Activated CD4-positive, alpha-beta T cell treated with anti-CD3 and anti-CD28 coated beads for 4 hours (primary cell): ENCODE data around the gene BACH2.
A peak's percentile ranks its signal among the peaks of the same experiment; 100 is the strongest.
"Not testable (repeated sequence)": the region's sequence is repeated elsewhere in the genome, so short reads cannot be mapped to it uniquely, and the experiment has no call there.

ENCODE experiments used
- DNase-seq, 2 donors: peaks; one replicate each; pipeline ENCODE4 v3.0.0-alpha.2; 2020

BACH2 gene

DNA sequence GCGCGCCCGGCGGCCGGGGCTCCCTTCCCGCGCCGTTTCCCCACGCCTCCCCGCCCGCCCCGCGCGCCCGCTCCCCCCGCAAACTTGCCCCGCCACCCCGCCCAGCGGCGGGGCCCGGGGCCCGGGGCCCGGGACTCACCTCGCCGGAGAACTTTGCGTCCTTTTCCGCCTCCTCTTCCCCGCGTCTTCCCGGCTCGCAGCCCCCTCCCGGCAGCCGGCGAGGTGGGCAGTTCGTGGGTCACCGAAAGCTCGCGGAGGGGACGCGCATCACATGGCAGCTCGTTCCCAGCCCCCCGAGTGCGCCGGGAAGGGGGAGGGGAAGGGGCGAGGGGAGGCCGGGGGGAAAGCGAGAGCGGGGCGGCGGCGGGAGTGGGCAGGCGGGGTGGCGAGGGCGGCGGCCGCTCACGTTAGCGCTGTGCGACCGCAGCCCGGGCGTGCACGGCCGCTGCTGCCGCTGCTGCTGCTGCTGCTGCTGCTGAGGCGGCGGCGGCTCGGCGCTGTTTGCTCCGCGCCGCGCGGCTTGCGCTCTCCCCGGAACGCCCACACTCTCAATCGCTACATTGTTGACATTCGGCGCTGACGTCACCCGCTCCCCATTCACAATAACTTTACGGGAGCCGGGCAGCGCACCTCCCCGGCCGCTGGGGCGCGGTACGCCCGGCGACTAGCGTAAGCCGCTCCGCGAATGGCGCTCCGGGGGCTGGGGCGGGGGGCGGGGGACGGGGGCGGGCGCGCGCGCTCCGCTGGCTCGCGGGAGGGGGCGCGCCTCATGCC is at the start of gene BACH2:
Gene BACH2 (minus strand): TSS at position 503 of the 774 bp plus-strand sequence. CDS start 287,999 bp downstream, outside the sequence.
- peak; percentile 97 to 98 for DNase-seq

DNA sequence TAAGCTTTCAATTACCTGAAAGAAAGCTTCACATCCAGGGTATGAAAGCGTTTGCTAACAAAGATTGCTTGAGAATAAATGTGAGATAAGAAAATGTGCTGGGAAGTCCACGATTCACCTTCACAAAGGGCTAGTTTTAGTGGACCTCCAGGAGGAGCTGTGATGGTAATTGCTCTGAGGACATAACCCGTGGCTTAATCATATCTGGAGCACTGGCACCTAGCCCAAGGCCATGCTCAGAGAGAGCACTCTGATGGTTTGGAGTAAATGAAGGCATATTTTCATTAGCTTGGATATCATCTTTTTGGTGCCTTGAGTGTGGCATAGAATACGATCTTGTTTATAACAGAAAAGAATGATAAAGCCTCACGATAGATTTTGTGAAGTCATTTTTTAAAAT is 46.9 kb upstream of the BACH2 start:
- no peak for DNase-seq

DNA sequence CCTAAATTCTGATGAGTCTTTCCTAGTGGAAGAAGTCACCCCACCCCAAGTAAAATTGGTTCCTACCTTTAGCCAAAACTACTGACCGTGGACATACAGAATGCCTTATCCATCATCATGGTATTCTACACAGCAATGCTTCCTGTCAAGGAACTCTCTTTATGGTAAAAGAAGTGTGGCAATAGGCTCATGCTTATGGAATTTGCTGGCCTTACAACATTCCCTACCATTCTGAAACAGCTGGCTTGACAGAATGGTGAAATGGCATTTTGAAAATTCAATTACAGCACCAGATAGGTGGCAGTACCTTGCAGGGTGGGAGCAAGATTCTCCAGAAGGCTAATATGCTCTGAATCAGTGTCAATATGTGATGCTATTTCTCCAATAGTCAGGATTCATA is 41.8 kb upstream of the BACH2 start:
- no peak for DNase-seq

DNA sequence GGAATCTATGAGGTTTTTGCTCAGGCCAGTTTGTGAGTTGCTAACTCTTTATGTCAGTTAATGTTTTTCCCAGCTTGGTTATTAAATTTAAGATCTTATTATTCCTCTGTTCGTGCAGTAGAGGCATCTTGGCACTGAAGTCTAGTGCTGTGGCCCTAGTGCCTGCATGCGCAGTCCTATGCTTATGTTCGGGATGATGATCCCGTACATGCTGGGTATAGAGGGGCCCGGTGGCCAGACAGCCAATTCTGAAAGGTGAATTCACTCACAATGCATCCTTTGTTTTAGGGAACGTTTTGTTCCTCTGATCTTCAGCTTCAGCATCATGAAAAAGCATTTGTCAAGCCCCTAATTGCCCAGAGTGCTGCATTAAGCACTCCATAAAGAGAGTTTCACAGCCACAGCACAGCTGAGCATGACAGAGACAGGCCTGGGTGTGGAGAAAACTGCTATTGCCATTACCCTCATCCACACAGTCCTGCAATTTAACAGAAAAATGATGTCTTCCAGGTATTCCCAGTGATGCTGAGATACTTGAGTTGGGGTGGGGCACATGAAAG is 39.8 kb upstream of the BACH2 start:
- DNase-seq: no peak

DNA sequence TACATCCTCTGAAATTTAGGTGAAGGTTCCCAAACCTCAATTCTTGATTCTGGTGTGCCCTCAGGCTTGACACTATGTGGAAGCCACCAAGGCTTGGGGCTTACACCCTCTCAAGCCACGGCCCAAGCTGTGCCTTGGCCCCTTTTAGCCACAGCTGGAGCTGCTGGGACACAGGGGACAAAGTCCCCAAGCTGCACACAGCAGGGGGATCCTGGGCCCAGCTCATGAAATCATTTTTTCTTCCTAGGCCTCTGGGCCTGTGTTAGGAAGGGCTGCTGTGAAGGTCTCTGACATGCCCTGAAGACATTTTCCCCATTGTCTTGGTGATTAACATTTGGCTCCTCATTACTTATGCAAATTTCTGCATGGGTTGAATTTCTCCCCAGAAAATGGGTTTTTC is 37.3 kb upstream of the BACH2 start:
- no peak for DNase-seq

DNA sequence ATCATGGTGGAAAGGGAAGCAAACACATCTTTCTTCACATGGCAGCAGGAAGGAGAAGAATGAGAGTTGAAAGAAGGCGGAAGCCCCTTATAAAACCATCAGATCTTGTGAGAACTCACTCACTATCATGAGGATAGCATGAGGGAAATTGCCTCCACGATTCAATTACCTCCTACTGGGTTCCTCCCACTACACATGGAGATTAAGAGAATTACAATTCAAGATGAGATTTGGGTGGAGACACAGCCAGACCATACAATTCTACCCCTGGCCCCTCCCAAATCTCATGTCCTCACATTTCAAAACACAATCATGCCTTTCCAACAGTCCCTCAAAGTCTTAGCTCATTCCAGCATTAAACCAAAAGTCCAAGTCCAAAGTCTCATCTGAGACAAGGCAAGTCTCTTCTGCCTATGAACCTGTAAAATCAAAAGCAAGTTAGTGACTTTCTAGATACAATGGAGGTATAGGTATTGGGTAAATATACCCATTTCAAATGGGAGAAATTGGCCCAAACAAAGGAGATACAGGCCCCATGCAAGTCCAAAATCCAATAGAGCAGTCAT is 36.4 kb upstream of the BACH2 start:
- DNase-seq: not testable (repeated sequence)

DNA sequence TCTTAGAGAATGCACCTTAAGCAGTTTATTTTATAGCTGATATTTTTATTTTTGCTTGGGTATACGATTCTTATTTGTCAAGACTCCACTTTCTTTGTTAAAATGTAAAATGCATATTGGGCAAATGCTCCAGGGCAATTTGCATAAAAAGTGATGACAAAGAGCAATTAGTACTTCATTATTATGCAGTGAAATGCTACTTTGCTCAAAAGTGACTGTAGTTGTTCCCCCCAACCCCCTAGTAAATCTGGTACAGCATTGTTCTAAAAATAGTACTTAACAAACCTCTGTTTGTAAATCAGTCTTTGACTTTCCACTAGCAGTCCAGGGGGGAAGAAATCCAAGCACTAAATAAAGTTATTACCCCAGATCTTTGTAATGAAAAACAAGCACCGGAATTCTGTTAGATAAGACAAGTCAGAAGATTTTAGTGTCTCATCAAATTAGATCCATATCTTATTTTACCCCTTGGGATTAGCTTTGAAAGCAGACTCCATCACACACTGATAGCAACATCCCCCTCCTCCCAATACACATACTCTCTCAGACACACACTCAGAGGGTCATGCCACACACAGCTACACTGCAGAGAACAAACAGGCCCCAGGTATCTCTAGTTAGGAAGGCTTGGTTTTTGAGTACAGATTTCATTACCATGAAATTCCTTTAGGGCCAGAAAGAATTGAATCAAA is 32.9 kb upstream of the BACH2 start:
- DNase-seq: no peak

DNA sequence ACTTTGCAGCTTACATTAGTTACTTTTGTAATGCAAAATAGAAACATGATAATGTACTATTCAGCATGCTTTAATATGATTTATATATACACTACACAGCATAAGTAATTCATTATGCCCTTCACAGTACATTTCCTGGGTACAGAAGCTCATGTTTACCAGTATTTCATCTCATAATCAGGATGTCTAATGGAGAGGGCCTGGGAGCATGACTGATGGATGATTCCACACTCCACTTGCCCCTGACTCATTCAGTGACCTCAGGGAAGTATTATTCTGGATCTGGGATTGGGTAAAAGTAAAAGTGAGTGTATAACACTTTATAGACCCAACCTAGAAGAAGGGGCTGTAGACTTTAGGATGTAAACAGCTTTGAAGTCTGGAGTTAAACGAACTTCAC is 31.4 kb upstream of the BACH2 start:
- no peak for DNase-seq

DNA sequence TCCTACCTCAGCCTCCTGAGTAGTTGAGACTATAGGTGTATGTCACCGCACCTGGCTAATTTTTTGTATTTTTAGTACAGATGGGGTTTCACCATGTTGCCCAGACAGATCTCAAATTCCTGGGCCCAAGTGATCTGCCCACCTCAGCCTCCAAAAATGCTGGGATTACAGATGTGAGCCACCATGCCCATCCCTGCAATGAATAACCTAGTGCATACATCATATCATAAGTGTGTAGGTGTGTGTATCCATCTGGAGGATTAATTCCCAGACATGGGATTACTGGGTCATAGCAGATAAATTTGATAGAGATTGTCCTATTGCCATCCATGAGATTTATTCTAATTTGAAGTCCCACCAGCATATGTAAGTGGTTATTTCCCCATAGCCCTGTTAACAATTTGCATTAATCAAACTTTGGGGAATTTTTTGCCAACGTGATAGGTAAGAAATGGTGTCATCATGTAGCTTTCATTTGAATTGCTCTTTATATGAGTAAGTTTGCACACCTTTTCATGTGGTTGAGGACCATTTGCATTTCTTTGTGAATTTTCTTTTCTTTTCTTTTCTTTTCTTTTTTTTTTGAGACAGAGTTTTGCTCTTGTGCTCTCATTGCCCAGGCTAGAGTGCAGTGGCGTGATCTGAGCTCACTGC is 29.9 kb upstream of the BACH2 start:
- no peak for DNase-seq

DNA sequence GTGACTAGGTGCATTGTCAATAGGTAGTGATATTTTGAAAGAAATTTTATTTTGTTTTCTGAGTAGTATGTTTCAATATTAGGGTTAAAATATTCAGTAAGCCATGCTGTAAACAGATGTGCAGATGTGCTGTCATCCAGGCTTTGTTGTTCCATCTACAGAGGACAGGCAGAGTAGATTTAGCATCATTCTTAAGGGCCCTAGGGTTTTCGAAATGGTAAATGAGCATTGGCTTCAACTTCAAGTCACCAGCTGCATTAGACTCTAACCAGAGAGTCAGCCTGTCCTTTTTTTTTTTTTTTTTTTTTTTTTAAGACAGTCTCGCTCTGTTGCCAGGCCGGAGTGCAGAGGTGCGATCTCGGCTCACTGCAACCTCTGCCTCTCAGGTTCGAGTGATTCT is 27.1 kb upstream of the BACH2 start:
- no peak for DNase-seq

DNA sequence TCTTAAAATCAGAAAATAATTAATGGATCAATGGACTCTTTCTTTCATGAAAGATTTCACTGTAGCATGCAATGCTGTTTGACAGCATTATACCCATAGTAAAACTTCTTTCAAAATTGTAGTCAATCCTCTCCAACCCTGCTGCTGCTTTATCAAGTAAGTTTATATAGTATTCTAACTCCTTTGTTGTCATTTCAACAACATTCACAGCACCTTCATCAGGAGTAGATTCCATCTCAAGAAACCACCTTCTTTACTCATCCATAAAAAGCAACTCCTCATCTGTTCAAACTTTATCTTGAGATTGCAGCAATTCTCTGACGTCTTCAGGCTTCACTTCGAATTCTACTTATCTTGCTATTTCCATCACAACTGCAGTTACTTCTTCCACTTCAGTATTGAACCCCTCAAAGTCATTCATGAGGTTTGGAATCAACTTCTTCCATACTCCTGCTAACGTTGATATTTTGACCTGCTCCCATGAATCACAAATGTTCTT is 26.4 kb upstream of the BACH2 start:
- DNase-seq: no peak

DNA sequence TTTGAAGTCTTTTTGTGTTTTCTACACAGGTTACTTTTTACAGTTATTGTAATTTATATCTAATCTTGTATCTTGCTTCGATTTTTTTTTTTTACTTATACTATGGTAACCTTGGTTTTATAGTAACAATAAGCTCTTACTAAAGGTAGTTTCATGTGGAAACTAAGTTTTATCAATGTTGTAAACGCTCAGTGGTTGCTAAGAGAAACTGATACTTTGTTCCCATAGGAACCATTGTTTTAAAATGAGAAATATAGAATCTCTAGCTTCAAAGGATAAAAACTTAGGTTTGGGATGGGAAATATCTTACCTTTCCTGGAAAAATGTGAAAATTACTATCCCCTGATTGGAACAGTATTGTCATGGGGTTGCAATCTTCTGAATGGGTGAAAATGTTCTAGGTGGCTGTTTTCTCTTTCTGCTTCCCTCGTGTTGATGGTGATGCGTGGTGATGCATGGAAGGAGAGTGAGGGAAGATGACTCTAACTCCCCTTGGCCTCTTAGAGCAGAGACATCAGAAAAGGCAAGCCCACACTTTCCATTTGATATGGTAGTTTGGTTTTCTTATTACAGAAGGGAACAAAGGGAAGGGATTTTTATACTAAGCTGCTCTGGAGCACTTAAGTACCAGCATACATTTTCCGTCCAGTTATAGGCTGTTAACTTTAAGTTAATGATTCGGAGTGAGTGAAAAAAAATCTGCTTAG is 23.5 kb upstream of the BACH2 start:
- no peak for DNase-seq

DNA sequence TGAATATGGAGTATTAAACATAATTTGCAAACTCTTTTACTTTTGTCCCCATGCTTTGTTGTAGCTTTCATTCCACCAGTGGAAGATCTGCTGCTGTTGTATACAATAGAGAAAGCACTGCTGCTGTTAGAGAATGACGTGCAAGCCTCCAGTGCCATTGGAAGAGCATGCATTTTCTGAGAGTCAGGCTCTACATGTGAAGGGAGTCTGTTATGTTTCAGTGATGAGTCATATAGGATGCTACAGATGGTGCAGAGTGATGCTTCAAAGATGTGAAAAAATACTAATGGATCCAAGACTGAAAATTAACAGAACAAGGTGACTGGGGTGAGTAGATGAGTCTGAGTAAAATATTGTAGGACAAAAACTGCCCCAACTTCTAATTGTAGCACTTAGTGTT is 22.4 kb upstream of the BACH2 start:
- no peak for DNase-seq

DNA sequence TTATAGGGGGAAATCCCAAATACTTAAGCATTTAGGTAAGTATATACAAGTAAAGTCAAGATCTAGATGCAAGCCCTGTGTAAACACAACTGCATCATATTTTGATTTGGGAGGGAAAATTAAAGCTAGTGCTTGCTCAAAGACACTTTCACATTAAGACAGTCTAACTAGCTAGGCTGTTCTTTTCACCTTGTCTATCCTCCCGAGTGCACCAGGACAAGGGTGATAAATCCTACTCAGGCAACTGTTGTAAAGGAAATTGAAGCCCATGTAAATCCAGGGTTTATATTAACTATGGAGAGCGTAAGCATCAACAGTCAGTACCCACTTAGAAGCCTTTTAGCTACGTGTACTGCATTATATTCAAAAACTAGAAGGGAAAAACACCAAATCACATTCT is 19.3 kb upstream of the BACH2 start:
- DNase-seq: no peak

DNA sequence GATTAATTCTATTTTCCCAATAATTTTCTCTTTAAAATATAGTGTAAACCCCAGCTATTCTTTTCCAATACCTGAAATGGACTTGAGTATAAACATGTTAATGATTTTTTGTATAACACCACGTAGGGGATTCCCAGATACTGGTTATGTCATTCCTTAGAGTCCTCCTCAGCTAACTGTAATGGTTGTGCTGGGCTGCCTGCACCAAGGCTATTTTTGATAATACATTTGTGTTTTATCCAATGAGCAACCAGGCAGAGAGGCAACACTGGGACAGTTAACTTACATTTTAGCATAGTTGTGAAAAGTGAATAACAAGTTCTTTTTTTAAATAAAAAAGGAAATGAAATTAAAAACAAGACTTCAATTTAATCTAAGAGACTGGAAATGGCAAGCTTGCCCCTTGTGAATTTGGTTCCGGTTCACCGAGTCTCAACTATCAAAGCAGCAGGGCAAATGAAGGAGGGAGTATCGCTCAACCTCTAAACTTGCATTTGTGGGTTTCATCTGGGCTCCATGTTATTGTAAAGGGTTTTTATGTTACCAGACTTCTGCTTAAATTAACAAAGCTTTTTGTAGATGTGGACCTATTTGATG is 18.8 kb upstream of the BACH2 start:
- no peak for DNase-seq

DNA sequence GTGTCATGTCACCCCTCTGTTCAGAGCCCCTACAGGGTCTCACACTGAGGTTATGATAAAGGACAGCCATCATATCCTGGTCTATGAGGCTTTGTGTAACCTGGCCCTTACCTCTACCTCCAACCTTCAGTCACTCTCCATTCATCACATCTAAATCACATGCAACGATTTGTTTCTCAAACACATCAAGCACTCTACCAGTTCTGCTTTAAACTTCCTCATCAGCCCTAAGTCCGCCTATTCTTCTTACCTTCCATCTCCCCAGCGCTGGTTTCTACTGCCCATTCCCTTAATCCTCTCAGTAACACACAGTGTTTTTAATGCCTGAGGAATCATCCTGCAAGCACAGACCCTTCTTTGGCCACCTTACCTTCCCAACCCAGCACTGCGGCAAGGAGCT is 17.9 kb upstream of the BACH2 start:
- no peak for DNase-seq

DNA sequence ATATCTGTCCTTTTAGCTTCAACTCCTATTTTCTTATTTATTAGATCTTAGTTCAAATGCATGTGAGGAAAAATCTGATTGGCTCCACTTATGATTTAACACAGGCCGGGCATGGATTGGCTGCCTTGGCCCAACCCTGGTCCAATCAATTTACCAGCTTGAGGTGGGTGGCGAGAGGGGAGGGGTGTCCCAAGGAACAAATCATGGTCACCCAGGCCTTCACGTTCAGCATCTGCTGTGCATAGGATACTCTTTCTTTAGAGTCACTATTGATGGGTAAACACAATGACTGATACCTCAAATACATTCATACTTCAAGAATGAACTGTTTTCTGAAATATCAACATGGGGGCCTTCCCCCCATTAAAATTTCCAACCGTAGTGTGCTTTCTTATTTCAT is 14.9 kb upstream of the BACH2 start:
- DNase-seq: no peak

DNA sequence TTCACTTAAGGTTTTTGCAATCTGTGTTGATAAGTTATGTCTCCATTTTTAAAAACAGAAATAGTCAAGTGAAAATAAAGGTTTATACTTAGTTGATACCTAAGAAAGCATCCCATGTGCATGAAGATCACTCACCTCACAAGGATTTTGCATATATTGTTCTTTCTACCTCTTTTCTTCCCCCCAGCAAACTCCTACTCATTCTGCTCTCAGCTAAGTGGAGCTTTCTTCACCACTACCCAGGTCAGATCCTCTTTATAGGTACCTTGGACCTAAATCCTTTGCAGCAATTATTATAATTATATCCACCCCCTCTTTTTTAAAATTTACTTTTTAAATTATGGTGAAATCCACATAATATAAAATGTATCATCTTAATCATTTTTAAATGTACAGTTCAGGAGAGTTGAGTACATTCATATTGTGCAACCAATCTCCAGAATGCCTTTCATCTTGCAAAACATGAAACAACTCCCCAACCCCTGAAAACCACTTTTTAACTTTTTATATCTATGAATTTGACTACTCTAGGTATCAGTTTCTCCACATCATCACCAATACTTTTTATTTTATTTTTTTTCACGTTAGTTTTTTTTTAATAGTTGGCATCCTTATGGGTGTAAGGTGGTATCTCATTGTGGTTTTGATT is 9.3 kb upstream of the BACH2 start:
- DNase-seq: no peak

DNA sequence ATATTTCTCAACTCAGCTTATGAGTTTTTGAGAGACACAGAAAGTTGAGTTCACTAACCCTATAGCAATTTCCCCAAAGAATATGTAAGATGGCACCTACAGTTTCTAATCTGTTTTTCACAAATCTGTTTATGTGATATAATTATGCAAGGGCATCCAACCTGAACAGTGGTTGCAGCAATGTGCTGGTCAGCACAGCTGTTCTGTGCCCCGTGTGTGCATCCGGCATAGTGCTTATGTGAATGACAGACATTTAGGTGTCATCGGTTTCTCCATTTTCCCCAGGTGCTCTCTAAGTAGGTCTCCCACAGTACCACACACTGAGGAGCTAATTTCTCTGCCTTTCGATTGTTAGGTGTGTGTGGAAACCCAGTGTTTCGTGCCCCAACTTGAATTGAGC is 7.7 kb upstream of the BACH2 start:
- DNase-seq: no peak

DNA sequence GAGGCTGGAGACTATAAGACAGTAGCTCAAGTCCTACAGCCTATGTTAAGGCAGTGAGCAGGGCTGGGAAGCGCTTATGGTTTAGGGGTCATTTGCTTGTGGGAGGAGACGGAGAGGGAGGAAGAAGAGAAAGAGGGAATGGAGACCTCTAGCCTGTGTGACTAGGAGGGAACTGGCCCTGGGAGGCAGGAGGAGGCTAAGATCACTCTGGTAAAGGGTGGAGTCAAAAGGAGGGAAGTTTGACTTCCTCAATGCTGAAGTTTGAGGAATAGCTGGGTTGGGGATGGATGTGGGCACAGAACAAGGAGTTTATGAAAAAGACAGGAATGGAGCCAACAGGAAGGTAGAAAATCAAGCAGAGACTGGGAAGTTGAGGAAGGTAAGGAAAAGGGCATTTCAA is 6.4 kb upstream of the BACH2 start:
- DNase-seq: no peak

DNA sequence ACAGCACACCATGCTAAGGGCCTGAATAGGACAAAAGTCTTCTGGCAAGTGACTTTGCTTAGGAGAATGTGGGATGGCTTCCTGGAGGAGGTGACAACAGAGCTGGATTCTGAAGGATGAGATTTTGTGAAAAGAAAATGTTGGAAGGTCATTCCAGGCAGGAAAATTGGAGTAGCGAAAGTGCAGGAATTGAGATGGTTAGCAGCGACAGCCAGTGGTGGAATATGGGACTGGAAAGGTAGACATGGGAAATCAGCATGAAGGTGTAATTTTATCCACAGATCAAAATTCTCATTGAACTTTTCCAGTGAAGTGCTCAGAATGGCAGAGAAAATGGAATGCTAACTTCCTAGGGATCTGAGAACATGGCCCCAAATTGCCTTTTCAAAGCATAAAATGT is 5.7 kb upstream of the BACH2 start:
- no peak for DNase-seq

DNA sequence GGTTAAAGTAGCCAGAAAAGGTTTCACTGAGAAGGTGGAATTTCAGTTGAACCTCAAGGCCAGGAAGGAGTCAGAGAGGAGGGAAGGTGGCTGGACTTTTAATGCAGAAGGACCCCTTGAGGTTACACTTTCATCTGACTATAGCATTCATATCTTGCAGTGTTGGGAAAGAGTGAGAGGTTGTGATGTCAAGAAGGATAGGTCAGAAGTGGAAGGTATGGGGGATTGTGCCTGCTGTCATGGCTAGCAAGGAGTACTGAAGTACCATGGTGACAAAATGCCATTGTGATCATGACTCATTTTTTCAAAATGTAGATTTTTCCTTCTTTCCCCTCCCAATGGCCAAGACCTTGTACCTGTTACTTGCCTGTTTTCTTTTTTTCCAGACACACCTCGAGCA is 5.2 kb upstream of the BACH2 start:
- no peak for DNase-seq
